HG02610 (cell line): ENCODE results near the gene CCND1.
"Not testable (repeated sequence)": the region's sequence is repeated elsewhere in the genome, so short reads cannot be mapped to it uniquely, and the experiment has no call there.

ENCODE experiments used
- ATAC-seq: cut with Tn5 transposase; IDR thresholded peaks from one replicate; pipeline ENCODE4 v1.9.1; 2021; ENCODE audit warnings: mild to moderate bottlenecking, moderate library complexity; ENCODE audit not compliant: unreplicated experiment

CCND1 gene

DNA sequence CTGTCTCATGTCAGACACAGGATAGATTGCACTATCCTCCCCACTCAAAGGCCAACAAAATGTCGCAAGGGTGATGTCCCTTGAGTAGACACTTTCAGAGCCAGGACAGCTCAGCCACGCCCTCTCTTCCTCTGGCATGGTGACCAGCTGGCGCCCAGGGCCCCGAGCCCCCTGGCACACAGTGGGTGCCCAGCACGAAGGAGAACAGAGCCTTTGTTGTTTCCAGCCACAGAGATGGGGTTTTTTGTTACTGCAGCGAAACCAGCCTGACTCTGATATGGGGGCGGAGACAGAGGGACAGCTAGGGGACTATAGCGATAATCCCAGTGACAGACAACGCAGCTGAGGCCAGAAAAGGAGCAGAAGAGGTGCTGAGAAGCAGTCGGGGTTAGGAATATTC, 23.3 kb upstream of the CCND1 start:
- ATAC-seq = no peak

- no peak for ATAC-seq
Measured at GRCh38 chr11:69618237-69618636, 22.7 kb upstream of the CCND1 start.

DNA sequence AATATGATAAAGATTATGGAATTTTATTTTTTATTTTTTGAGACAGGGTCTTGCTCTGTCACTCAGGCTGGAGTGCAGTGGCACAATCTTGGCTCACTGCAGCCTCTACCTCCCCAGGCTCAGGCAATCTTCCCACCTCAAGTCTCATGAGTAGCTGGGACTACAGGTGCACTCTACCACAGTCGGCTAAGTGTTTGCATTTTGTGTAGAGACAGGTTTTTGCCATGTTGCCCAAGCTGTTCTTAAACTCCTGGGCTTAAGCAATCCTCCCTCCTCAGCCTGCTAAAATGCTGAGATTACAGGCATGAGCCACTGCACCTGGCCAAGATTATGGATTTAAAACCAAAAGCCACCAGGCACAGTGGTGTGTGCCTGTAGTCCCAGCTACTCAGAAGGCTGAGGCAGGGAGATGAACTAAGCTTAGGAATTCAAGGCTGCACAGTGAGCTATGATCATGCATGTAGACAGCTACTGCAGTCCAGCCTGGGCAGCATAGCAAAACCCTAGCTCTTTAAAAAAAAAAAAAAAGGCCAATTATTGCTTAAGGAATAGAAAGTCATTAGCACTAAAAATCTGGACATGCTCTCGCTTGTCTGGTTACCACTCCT, 20.2 kb upstream of the CCND1 start:
- ATAC-seq = no peak

GRCh38 chr11:69622097-69622681, 18.8 kb upstream of the CCND1 start:
- not testable (repeated sequence) for ATAC-seq

DNA sequence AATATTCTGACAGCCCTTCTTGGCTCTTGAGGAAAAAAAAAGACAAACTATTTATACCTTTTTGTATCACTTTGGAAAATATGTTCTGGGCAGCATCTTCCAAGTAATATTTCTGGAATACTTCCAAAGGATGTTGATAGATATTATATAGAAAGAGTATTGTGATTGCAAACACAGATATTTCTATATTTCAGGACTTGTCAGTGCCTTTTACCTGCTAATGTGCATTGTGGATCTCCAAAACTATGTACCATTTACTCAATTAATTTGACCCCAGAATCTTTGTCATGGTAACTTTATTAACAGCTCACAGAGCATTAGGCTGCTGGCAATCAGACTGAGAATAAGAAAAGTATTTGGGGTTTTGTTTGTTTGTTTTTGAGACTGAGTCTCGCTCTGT, 16.7 kb upstream of the CCND1 start:
- ATAC-seq = no peak

GRCh38 chr11:69625476-69625875, 15.5 kb upstream of the CCND1 start:
- ATAC-seq = no peak

GRCh38 chr11:69627551-69627950, 13.4 kb upstream of the CCND1 start:
- no peak for ATAC-seq

- ATAC-seq = no peak
Measured at GRCh38 chr11:69630017-69630416, 10.9 kb upstream of the CCND1 start.

DNA sequence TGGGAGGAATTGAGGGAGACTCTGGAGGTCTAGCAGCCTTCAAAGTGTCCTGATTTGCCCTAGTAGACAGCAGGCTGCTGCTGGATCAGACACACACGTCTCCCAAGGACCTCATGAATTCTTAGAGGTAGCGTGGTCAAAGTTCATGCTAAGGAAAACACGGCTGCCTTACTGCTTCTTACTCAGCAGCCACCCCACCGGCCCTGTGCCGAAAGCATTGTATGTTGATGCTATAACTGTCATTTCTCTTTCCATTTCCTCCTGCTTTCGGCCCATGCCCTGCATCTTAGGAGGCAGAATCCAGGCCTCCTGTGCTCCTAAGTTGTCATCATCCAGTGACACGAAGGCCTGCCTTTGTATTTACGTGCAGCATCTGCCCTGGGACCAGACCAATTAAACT, 10.5 kb upstream of the CCND1 start:
- no peak for ATAC-seq

- ATAC-seq = no peak
Measured at GRCh38 chr11:69632900-69633299, 8.1 kb upstream of the CCND1 start.

- no peak for ATAC-seq
Measured at GRCh38 chr11:69634069-69634468, 6.9 kb upstream of the CCND1 start.

DNA sequence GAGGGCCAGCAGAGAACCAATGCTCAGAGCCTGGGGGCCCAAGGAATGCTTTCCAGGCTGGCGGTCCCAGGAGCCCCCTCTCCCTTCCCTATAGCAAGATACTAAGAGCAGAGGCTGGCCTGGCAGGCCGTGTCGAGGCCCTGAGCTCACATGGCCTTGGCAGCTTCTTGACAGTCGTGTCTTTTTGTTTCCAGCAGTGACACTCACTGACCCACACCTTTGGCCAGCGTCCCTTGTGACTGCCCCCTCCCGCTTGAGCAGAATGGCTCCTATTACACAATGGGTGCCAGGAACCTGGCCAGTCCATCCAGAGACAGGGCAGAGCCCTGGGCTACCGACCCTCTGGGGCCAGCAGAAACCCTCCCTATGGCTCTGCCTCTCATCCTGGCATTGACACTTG, 6.4 kb upstream of the CCND1 start:
- no peak for ATAC-seq

DNA sequence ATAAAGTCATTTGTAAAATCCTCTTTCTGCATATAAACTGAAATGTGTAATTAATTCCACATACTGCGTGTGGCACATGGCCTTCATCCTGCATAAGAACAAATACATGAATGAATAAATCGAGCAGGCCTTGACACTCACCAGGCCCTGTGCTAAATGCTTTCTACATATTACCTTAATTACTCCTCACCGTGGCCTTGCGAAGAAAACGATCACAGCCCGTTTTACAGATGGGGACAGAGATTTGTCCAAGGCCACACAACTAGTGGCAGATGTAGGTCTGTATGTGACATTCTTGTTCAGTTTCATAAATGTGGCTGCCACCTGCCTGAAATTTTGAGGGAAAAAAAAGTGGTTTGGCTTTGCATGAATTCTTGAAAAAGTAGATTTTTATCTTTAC, 5.8 kb upstream of the CCND1 start:
- ATAC-seq = no peak

GRCh38 chr11:69635804-69636511, 5.0 kb upstream of the CCND1 start:
- ATAC-seq = no peak

DNA sequence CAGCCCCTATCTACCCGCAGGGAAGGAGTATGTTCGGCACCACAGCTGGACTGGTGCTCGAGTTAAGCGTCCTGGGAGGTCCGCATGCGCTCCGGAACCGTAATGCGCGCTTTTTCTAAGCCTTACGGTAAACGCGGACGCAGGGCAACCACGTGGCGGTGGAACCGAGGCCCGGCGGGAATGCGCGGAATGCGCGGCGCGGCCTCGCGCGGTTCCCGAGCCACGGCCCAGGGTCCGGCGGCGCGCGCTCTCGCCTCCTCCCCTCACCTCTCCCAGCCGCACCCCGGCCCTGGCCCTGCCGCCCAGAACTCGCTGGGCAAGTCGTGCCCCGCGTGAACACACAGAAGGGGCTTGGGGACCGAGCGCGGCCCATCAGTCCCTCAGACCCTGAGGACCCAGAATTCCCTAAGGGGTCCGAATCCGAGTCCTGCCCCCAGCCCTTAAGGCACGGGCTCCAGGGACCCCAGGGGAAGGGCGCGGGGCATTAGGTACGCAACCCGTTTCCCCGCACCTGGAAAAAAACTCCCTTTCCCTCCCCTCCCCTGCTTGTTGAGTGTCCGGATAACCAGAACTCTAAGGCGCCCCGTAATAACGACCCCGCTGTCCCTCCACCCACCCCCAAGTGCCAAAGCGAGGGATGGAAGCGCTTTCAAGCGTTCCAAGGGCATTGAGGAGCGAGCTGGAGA, 4.3 kb upstream of the CCND1 start:
- no peak for ATAC-seq

DNA sequence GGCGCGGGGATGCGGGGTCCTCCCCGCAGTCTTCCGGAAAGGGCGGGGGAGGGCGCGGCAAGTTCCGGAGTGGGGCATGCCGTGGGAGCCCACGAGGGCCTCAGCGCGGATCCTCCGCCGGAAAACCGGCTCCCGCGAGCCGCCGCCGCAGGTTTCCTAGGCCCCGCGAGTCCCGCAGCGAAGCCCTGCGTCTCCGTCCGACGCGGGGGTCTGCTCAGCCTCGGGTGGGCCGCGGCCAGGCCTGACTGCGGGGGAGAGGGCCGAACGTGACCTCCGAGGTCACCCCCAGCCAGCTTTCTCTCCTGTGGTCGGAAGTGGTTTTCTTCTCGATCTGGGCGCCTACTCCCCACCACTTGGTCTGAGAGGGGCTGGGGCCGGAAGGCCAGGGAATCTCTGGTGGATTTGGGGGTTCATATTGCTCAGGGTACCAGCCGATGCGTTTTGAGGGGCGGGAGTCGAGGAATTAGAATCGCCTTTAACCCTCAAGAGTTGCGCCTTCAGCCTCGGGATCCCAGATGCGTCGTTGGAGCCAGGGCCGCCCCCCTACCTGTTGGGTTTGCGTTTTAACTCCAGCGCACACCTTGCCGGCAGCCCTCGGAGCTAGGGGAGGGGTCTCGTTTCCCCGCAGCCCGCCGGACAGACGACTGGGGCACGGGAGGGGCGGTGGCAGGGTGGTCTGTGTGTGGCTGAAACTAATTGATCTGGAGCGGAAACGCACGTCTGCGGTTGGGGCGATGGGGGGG, 3.6 kb upstream of the CCND1 start:
- ATAC-seq = no peak

- ATAC-seq = no peak
Measured at GRCh38 chr11:69637941-69638871, 2.8 kb upstream of the CCND1 start.

- no peak for ATAC-seq
Measured at GRCh38 chr11:69638941-69639681, 1.8 kb upstream of the CCND1 start.

DNA sequence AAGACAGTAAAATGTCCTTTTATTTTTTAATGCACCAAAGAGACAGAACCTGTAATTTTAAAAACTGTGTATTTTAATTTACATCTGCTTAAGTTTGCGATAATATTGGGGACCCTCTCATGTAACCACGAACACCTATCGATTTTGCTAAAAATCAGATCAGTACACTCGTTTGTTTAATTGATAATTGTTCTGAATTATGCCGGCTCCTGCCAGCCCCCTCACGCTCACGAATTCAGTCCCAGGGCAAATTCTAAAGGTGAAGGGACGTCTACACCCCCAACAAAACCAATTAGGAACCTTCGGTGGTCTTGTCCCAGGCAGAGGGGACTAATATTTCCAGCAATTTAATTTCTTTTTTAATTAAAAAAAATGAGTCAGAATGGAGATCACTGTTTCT, 1.1 kb upstream of the CCND1 start:
- no peak for ATAC-seq
